Astrocyte (in vitro differentiated cells and primary cell): ENCODE results near the gene ZNF765. TPM values are rescaled to one million over a fixed set of nuclear protein-coding genes. Genes with fewer than 3 reads are reported as not detected.
A peak's percentile ranks its signal among the peaks of the same experiment; 100 is the strongest.

Experiments
- DNase-seq: peaks from one replicate; pipeline ENCODE4 v3.0.0-alpha.2; 2010; ENCODE audit warnings: low read depth
- FAIRE-seq: peaks from 2 replicates; lab custom pipeline; 2011; peaks lifted over from hg19 to GRCh38; lab: Jason Lieb, UNC
- H2AFZ ChIP-seq: 2 replicates; pipeline ENCODE4 v1.6.0; 2012; ENCODE audit warnings: low read depth, low read length, inconsistent platforms
- H3K27ac ChIP-seq: 2 replicates; pipeline ENCODE4 v1.5.1; 2011; ENCODE audit warnings: low read depth, low read length, inconsistent platforms
- H3K27me3 ChIP-seq: 2 replicates; pipeline ENCODE4 v1.6.0; 2011; ENCODE audit warnings: low read length, inconsistent platforms; ENCODE audit not compliant: insufficient read depth
- H3K36me3 ChIP-seq: 2 replicates; pipeline ENCODE4 v1.5.1; 2011; ENCODE audit warnings: low read length, inconsistent platforms; ENCODE audit not compliant: insufficient read depth
- H3K4me1 ChIP-seq: 2 replicates; pipeline ENCODE4 v1.5.1; 2011; ENCODE audit warnings: low read length, inconsistent platforms; ENCODE audit not compliant: insufficient read depth
- H3K4me2 ChIP-seq: 2 replicates; pipeline ENCODE4 v1.6.0; 2012; ENCODE audit warnings: low read length, inconsistent platforms
- H3K4me3 ChIP-seq: 2 replicates; pipeline ENCODE4 v1.5.1; 2011; ENCODE audit warnings: low read depth, mild to moderate bottlenecking, low read length, inconsistent platforms; ENCODE audit not compliant: insufficient read depth
- H3K79me2 ChIP-seq: 2 replicates; pipeline ENCODE4 v1.6.0; 2012; ENCODE audit warnings: mild to moderate bottlenecking, low read length, inconsistent platforms; ENCODE audit not compliant: insufficient read depth
- H3K9ac ChIP-seq: 2 replicates; pipeline ENCODE4 v1.6.0; 2012; ENCODE audit warnings: mild to moderate bottlenecking, low read length, inconsistent platforms
- H3K9me3 ChIP-seq: 2 replicates; pipeline ENCODE4 v1.5.1; 2012; ENCODE audit warnings: low read depth, mild to moderate bottlenecking, low read length, inconsistent platforms; ENCODE audit not compliant: insufficient read depth
- H4K20me1 ChIP-seq: 2 replicates; pipeline ENCODE4 v1.6.0; 2012; ENCODE audit warnings: low read length, inconsistent platforms; ENCODE audit not compliant: insufficient read depth
- H3K27ac Mint-ChIP-seq: one replicate; pipeline ENCODE4 v1.8.0; 2021; ENCODE audit warnings: mild to moderate bottlenecking, mixed read lengths; ENCODE audit not compliant: unreplicated experiment
- H3K27me3 Mint-ChIP-seq: one replicate; pipeline ENCODE4 v1.8.0; 2021; ENCODE audit warnings: low read depth, mixed read lengths; ENCODE audit not compliant: unreplicated experiment
- H3K36me3 Mint-ChIP-seq: one replicate; pipeline ENCODE4 v1.8.0; 2021; ENCODE audit warnings: low read depth, mixed read lengths; ENCODE audit not compliant: unreplicated experiment
- H3K4me1 Mint-ChIP-seq: one replicate; pipeline ENCODE4 v1.8.0; 2021; ENCODE audit warnings: low read depth, mixed read lengths; ENCODE audit not compliant: unreplicated experiment
- H3K4me3 Mint-ChIP-seq: one replicate; pipeline ENCODE4 v1.8.0; 2021; ENCODE audit warnings: mild to moderate bottlenecking, moderate library complexity, mixed read lengths; ENCODE audit not compliant: unreplicated experiment
- H3K9me3 Mint-ChIP-seq: one replicate; pipeline ENCODE4 v1.8.0; 2021; ENCODE audit warnings: mild to moderate bottlenecking, mixed read lengths; ENCODE audit not compliant: unreplicated experiment
- CTCF ChIP-seq: IDR thresholded peaks from 2 replicates; pipeline ENCODE4 v1.5.1; 2011; ENCODE audit warnings: low read depth, mild to moderate bottlenecking, inconsistent platforms, low read length, moderate library complexity; ENCODE audit not compliant: insufficient read depth
- EZH2 ChIP-seq: IDR thresholded peaks from 2 replicates; pipeline ENCODE4 v1.6.1; 2012; ENCODE audit warnings: mild to moderate bottlenecking, low read length, inconsistent platforms; ENCODE audit not compliant: insufficient read depth
- total RNA-seq: library from RNA; stranded (reverse); gene quantifications from 2 replicates; pipeline ENCODE4 v1.2.1, GENCODE V29; 2021

Gene ZNF765
- total RNA-seq, 1 donor from 2014 or later, result 8.9 TPM

DNA sequence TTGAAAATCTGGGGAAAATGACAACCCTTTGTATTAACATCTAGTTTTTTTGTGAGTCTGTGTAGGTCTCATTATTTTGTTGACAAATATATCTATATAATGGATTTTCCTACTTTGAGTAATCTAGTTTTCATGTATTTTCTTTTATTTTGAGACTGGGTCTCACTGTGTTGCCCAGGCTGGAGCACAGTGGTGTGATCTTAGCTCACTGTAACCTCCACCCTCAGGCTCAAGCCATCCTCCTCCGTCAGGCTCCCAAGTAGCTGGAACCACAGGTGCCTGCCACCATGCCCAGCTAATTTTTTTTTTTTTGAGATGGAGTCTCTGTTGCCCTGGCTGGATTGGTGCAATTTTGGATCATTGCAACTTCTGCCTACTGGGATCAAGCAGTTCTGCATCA lies 20.2 kb upstream of the ZNF765 start:
- TF ChIP-seq CTCF (no peak), EZH2 (no peak)
- Histone ChIP-seq H3K4me3 (no peak overlapping the region), H3K36me3 (no peaks in the 10 kb centered on the region), H3K27ac (no peak overlapping the region), H4K20me1 (no peaks in the 10 kb centered on the region), H3K9ac (no peak overlapping the region), H3K79me2 (no peaks in the 10 kb centered on the region), H3K4me1 (no peaks in the 10 kb centered on the region), H2AFZ (no peak overlapping the region), H3K27me3 (no peaks in the 10 kb centered on the region), H3K4me2 (no peak overlapping the region), H3K9me3 (peaks cover 3% of the 10 kb centered on the region)
- H3K4me3 Mint-ChIP-seq, result no peak overlapping the region
- DNase-seq (no peak), FAIRE-seq (no peak)
- peaks cover 19% of the 10 kb centered on the region for H3K9me3 Mint-ChIP-seq
- peaks cover 55% of the 10 kb centered on the region for H3K36me3 Mint-ChIP-seq
- no peaks in the 10 kb centered on the region for H3K27me3 Mint-ChIP-seq
- H3K4me1 Mint-ChIP-seq, result no peaks in the 10 kb centered on the region
- H3K27ac Mint-ChIP-seq, result no peak overlapping the region

DNA sequence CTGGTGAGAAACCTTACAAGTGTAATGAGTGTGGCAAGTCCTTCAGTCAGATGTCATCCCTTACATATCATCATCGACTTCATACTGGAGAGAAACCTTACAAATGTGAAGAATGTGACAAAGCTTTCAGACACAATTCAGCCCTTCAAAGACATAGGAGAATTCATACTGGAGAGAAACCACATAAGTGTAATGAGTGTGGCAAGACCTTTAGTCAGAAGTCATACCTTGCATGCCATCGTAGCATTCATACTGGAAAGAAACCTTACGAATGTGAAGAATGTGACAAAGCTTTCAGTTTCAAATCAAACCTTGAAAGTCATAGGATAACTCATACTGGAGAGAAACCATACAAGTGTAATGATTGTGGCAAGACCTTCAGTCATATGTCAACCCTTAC lies 13.6 kb upstream of the ZNF765 start:
- Mint-ChIP-seq H3K27me3 (no peaks in the 10 kb centered on the region), H3K36me3 (peaks cover 74% of the 10 kb centered on the region), H3K4me1 (no peaks in the 10 kb centered on the region), H3K9me3 (peaks cover 68% of the 10 kb centered on the region), H3K27ac (no peak overlapping the region), H3K4me3 (no peak overlapping the region)
- H2AFZ ChIP-seq, result no peak overlapping the region
- FAIRE-seq (no peak), DNase-seq (no peak)
- H3K4me2 ChIP-seq, result no peak overlapping the region
- TF ChIP-seq CTCF (no peak), EZH2 (no peak)
- H4K20me1 ChIP-seq, result no peaks in the 10 kb centered on the region
- no peaks in the 10 kb centered on the region for H3K27me3 ChIP-seq
- no peaks in the 10 kb centered on the region for H3K36me3 ChIP-seq
- H3K9me3 ChIP-seq, result peaks cover 32% of the 10 kb centered on the region
- no peaks in the 10 kb centered on the region for H3K79me2 ChIP-seq
- no peak overlapping the region for H3K4me3 ChIP-seq
- no peak overlapping the region for H3K27ac ChIP-seq
- no peak overlapping the region for H3K9ac ChIP-seq
- H3K4me1 ChIP-seq, result no peaks in the 10 kb centered on the region

DNA sequence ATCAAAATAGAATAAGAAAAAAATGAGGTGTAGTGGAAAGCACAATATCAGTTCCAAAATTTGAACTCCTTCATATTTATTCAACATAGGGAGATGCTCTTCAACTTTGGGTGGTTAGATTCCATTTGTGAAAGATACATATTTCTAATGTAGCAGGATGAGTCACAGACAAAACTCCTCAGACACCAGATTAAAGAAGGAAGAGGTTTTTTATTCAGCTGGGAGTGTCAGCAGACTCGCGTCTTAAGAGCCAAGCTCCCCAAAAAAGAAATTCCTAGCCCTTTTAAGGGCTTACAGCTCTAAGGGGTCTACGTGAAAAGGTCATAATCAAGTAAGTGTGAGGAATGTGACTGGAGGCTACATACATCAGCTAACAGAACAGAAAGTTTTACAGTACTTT lies 6.8 kb upstream of the ZNF765 start:
- DNase-seq, result peak; percentile 18
- no peak for FAIRE-seq
- Mint-ChIP-seq H3K36me3 (peaks cover 30% of the 10 kb centered on the region), H3K4me3 (no peak overlapping the region), H3K9me3 (peaks cover 36% of the 10 kb centered on the region), H3K4me1 (peaks cover 3% of the 10 kb centered on the region), H3K27me3 (no peaks in the 10 kb centered on the region), H3K27ac (no peak overlapping the region)
- TF ChIP-seq CTCF, result no peak
- TF ChIP-seq EZH2, result no peak
- Histone ChIP-seq H3K79me2 (no peaks in the 10 kb centered on the region), H3K4me2 (no peak overlapping the region), H4K20me1 (no peaks in the 10 kb centered on the region), H3K4me3 (no peak overlapping the region), H3K27me3 (no peaks in the 10 kb centered on the region), H3K9ac (no peak overlapping the region), H3K4me1 (no peaks in the 10 kb centered on the region), H3K27ac (no peak overlapping the region), H3K36me3 (no peaks in the 10 kb centered on the region), H2AFZ (no peak overlapping the region), H3K9me3 (peaks cover 14% of the 10 kb centered on the region)
